Activated CD8-positive, alpha-beta memory T cell treated with anti-CD3 and anti-CD28 coated beads, Interleukin-2, amount 50 U/mL, for 48 hours (primary cell): ENCODE data around the gene ZNF407.

ENCODE experiments used
- DNase-seq: peaks from one replicate; pipeline ENCODE4 v3.0.0-alpha.2; 2020

The ZNF407 gene

DNA sequence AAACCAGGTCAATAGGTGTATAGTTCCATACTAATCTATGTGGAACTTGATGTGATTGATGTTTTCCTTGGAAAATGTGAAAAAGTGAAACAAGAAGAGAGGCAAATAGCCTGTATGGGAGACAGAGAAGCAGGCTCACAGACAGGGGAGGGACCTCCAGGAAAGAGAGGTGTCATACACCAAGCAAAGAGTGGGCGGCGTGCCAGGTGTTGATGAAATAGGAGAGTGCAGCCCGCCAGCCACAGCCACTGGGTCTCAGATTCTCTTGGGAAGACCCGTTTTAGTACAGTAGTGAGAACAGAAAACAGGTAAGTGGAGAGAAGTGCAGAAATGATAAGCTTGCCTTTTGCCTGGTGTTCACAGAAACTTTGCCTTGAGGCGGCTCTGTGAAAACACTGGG, 301.9 kb downstream of the ZNF407 start:
- no peak for DNase-seq

DNA sequence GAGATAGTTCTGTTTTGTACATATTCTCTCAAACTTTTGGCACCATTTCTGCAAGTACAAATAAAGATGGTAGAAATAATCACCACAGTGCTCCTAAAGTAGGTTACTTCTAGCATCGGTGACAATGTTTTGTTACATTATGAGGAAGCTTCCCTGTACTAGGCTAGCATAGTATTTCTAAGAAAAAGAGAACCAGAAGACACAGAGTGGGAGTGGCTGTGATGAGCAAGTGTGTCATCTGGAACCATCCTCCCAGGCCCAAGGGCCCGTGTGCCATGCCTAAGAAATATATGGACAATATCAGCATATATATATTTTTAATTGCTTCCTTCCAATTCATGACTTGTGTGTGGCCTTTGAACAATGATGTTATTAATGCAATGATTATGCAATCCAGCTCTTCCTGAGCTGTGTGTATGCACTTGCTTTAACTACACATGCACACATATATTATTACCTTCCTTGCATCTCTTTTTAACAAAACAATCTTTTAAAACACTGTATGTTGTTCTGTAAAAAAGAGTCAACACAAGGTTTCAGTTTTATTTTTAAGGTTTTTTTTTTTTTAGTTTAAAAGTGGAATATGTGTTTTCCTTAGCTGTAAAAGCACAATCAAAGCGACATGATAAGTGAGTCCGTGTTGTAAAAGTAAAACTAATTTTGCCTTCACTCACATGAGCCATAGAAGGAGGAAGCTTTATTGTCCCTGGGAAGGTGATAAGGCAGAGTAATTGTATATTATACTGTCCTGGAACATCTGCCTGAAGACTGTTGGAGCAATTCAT, 303.9 kb downstream of the ZNF407 start:
- no peak for DNase-seq

DNA sequence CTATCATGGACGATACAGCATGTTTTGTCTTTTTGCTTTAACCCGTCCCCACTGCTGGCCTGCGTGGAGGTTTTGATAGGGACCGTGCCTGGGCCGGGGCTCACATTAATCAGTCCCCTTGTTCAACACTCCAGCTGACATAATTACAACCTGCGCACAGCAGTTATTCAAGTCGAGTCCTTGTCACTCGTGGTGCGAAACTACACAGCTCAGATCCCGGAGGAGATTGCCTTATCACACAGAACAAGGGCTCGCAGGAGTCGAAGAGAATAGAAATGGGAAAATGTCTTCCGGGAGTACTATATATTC, 304.4 kb downstream of the ZNF407 start:
- DNase-seq = no peak

DNA sequence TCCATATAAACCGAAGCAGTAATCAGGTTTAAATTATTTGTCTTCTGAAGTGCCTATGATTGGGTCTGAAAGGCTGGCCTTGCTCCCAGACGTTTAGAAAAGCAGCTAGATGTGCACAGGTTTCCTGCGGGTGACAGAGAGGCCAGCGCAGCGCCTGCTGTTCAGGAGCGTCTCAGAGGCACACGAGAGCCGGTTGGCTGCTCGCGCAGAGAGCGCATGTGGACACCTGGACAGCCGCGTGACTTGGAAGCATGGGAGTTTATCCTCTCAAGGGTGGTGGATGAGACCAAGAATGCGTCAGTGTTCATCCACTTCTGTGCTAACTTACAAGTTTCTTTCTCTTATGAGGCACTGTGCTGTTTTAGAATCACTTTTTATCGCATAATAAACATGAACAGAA, 307.6 kb downstream of the ZNF407 start:
- no peak for DNase-seq

DNA sequence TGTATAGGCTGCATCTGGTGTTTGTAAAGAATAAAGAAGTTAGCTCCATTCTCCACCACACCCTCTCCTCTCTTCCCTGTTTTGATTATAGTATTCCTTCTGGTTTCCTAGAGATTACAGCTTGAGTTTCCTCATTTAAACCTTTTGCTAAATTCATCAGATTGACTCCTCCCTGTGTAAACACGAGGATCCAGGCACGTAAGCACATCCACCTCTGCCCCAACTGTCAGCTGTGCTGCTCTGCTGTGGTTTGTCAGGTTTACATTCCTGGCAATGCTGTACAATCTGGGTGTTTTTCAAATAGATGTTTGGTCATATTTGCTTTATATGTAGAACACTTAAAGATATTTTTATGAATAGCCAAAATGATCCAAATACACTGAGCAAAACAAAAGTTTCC, 308.5 kb downstream of the ZNF407 start:
- no peak for DNase-seq

DNA sequence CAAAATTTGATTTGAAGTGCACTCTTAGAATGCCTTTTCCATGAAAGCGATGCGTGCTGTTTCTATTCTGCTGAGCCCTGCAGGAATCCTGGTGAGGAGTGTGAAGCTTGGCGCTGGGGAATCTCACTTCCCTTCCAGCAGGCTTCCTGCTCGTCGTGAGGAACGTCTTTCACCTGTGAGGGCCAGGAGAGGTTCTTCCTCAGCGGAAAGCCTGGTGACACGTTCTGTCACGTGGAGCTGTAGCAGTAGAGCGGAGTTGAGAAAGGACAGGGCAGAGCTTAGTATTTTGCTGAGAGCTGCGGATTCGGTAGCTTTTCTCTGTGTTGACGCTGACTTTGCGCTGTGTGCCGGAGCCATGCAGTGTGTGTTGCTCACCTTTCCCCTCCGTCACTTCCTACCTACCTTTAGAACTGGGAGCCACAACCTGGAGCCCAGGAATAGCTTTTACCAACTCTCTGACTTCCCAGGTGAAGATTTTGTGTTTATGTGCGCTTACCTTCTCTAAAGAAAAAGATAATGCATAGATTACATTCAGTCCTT, 316.5 kb downstream of the ZNF407 start:
- no peak for DNase-seq

DNA sequence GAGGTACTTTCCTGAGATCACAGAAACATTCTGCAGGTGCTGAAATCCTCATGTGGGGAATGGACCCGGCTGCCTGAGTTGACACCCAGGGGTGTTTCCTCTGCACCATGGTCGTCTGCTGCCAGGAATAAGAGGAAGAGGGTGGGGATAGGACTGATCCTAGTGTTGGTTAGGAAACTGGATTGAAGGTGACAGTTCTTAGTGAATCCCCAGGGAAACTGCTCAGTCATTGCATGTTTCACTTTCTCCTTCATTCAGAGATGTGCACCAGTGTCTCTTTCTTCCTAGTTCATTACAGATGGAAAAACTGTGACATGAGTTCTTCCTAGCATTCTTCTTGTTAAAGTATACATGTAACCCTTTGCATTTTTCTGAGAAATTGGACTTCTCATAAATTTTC, 317.0 kb downstream of the ZNF407 start:
- DNase-seq = no peak

DNA sequence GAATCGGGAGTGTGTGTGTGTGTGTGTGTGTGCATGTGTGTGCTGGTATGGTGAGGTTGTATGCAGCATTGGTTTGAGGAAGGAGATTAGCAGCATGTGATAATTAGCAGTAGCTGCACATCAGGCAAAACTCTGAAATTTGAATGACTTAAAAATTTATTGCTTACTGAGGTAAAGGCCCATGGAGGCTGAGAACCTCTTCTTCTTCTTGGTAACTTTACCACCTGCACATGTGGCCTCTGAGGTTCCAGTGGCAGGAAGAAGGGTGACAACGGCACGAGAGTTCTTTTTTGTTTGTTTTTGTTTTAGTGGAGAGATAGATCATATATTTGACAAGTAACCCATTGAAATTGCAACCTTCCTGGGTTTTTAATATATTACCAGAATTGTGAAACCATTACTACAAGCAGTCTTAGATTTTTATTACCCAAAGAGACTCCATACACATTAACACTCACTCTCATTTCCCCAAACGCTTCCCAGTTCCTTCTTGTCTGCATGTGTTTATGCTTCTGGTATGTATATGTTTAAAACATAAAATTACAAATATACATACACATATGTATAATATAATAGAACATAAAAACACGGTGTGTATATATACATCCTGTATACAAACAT, 319.2 kb downstream of the ZNF407 start:
- no peak for DNase-seq

DNA sequence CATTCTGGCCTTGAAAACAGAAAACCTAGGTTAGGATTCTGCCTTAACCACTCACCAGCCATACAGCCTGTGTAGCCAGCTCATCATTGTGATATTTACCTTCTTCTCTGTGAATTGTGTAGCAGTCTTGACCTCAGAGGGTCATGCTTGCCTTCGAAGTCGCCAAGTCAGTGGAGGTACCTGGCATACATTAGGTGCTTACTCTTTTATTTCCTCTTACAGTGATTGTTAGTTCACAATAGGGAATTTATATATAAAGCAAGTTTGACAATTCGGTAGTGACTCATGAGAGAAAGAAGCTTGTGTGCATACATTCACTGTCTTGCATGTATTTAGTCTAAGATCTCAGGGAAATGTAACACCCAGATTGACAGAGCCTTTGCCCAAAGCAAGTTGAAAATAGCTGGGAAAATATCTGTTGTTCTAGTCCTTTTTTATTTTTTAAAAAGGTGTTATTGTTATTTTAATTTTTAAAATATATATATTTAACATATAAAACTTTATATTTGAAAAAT, 320.7 kb downstream of the ZNF407 start:
- DNase-seq = no peak

DNA sequence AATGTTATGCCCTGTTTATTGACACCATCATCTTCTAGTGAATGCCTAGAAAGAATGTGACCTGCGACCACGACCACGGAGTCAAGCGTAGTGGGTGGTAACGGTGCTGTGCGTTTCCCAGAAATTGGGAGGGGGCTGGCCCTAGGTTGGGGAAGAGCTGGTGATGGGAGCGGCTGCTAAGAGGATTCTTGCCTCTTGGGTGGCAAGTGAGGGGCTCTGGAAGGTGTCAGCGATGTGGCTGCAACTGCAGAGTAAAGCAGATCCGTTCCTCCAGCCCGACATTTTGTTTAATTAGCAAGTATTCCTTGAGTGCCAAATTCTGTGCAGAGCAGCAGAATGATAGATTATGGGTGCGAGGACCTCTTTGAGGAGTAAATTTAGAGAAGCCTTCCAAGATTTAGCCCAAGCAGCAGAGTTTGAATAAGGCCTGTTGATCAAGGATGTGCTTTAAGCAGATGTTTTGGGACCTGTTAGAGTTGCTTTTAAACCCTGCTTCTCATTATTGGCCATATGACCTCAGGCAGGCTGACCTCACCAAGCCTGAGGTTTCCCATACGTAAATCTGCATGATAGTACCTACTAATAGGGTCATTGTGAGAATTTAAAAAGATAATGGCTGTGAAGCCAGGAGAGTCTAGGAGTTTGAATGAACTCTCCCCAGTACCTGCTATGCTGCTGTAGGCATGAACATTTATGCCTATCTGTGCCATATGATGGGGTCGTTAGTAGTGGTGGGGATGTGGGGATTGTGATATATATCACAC, 323.6 kb downstream of the ZNF407 start:
- DNase-seq = no peak

DNA sequence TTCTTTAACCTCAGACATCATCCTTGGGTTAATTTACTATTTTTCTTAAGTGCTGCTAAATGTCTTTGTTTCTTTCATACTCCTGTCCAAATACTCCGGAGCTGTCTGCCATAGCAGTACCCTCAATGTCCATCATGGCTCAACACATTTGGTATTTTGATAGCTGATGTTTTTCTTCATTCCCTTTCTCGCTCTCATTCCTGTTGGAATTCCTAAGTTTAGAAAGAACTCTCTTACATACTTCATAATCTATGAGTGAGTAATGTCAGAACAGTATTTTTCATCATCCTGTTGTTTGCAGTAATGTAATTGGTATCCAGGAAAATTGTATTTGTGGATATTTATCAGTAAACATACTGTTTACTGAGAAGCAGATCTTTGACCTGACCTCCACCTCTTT, 328.4 kb downstream of the ZNF407 start:
- DNase-seq = no peak

DNA sequence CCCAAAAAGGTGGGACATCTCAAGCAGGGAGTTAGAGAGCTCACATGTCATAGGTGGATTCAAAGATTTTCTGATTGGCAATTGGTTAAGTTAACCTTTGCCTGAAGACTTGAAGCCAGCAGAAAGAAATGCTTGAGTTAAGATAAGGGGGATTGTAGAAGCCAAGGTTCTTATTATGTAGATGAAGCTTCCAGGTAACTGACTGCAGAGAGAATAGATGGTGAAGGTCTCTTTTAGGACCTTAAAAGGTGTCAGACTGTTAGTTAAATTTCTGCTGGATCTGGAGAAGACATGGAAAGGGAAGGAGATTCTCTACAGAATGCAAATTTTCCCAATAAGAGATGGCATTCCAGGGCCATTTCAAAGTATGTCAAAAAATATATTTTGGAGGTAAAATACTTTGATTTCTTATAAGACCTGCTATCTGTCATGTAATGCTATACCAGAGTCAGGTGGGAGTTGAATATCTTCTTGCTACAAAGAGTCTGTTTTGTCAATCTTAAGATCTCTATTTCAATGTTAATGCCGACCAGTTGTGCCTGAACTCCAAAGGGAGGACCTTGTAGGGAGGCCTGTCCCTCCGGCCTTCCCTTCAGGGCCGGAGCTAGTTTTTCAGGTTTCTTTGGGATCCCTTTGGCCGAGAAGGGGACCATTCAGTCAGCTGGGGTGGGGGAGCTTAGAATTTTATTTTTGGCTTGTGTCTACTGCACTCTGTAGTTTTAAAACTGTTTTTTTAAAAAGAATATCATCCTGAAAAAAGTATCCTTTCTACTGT, 330.7 kb downstream of the ZNF407 start:
- no peak for DNase-seq

DNA sequence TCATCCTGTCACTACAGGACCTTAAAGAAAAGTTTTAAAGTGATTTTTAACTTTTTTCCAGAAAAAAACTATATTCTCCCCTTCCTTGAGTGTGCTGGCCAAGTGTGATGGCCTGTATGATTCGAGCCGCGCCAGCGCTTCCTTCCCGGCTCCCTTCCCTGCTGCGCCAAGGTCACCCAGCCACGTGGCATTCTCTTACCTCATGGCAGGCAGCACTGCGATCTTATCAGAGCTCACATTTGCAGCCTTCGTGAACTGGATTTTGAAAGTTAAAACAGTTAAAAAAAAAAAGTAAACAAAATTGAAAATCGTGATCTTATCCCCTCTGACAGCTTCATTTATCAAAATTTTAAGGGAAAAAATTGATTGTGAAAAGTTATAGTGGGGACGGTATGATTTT, 331.4 kb downstream of the ZNF407 start:
- DNase-seq = no peak

DNA sequence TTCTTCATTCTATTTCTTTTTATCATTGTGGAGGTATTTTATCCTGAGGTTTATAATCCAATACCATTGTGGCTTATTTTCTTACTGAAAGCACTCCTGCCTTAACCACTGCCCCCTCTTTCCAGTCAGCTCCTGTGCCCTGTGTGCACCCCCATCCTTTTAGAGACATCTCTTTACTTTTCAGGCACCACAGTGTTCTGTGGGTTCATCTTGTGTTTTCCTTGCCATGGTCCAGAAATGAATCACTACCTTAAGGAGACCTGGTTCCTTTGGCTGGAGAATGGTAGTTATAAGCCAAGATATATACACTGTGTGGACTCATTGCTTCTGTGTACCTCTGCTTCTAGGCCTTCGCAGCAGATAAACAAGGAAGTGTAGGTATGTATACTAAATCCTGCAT, 332.9 kb downstream of the ZNF407 start:
- no peak for DNase-seq

DNA sequence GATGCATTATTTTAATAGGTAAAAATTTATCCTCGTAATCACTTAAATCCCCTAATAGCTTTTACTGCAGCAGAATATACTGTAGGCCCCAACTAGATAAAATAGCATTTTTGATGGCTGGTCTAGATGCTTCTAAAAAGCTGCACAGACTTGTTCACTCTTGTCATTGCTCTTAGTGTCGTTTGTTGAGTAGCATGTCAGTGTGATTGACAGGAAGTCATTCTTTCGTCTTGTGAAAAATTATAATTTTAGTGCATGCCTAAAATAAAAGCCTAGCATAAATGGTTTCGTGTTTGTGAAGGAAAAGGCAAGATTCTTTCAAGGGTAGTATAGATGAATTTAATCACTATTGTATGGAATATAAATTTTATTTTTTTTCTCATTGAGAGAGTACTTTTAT, 336.3 kb downstream of the ZNF407 start:
- no peak for DNase-seq

DNA sequence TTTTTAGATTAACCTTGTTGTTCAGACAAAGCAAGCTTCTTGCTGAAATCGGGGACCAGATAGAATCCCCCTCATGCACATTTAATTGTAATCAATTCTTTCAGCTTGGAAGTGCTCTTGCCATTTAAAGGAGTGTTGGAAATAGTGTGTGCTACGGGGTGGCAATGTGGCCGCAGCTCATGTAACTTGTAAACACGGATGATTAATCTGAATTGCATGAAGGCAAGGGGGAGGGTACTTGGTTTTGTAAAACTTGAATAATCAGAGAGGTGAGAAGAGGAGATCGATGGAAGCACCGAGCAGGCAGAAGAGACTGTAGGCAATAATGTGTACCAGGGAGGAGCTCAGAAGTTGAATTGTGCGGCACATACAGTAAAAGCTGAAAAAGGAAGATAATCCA, 337.8 kb downstream of the ZNF407 start:
- no peak for DNase-seq

DNA sequence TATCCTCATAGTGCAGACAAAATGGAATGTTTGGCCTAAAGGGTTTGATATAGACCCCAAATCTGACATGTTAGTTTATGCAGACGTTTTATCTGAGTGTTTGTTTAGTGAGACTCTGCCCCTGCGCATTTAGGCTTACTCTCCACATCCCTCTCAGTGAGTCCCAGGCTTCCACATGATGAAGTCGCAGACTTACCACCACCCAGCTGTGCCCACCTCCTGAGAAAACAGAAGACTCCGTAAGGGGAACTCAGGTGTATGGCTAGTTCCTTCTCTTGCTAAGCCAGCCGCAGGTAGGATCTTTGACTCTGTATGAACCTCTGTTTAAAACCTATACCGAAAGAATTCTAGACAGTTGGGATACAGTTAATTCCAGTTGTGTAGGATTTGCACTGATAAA, 338.7 kb downstream of the ZNF407 start:
- DNase-seq = no peak

DNA sequence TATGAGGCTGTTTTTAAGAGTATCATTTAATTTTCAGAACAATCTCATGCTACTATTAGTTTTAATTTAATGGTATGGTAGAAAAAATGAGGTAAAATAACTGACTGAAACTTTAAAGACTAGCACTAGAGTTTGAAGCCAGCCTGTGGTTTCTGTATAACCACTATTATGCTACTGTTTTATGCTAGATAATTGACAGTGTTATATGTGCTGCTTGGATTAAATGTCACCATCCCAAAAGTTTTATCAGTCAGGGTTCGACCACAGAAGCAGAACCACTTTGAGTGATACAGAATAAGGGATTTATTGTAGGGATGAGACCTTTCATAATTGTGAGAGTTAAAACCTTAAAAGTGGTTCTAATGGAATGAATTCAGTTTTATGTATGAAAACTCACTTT, 339.6 kb downstream of the ZNF407 start:
- DNase-seq = no peak

DNA sequence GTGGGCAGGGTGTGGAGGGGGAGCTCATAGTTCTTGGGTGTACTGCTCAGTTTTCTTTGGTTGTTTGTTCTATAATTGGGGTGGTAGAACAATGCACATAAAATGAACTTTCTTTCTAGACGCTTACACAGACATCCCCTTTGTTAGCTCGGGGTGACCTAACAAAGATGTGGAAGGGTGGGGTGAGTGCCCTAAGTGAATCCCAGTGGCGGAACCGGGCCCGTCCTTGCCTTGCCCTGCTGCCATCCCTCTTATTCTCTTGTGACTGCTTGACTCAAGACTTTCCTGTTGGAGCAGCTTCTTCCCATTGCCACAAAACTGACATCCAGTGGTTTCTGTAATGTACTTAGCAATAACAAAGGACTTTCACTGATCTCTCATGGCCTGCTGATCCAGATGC, 343.2 kb downstream of the ZNF407 start:
- DNase-seq = no peak

DNA sequence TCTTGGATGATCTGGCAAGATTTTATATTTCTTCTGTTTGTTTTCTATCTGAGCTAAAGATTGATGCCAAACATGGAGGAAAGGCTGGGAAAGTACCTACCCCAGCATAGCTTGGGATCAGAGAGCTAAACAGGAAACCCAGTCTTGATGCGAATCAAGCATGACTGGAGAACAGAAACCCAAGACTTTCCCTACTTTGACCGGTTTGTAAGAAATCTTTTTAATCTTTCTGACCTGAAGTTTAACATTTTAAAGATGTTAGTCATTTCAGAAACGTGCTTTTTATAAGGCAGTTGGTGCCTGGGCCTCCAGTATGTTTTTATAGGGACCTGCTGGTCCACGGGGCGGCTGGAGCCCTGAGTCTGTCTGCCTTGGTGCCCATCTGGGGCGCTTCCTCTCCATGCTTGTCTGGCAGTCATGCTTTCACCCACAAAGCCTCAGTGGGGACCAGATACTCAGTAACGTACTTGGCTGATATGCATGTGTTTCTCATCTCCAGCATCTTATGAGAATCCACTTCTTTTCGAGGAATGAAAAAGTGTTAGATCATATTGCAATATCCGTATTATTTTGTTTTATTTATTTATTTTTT, 344.7 kb downstream of the ZNF407 start:
- no peak for DNase-seq

DNA sequence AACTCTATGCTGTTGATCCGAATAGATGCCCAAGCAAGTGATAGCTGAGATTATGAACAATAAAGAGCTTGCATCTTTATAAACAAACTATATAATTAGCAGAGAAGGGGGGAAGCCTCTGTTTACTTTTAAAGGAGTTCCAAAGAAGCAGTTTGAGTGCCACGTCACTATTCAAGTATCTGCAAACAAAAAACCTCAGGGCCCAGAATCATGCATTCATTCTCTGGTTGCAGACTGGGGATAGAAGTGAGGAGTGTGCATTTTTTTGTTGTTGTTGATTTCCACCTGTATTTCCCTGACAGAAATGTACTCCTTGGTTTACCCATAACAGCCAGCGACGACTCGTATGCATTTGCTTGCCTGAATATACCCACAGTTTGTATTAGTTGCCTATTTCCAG, 347.0 kb downstream of the ZNF407 start:
- no peak for DNase-seq

DNA sequence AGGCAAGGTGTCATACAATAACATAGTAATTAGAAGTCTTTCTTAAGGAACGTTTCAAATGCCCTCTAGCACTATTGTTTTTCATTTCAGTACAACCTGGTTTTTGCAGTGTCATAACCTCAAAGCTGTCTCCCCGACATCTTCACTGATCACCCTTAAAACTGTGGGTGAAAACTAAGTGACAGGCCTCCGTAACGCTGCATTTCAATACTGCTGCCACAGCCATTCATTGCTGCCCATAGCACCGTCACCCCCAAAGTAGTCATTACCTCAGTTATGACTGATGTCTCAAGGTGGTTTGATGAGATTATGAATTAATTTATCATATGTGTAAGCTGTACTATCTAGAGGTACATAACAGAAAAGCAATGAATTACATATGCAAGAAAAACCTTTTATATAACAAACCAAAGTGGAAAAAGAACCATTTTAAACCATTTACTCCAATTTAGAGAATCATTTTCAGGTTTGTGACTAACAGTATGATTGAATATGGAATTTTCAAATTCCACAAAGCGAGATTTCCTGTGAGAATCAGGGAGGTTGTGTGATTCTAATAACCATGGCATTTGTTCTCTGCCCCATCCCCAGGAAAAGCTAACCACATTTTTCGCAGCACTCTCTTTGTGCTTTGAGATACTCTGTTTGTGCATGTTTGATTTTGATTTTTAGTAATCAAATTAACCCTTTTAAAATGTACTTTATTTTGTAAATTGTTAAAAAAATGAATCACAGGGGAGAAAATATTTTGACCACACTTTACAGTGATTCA, 348.3 kb downstream of the ZNF407 start:
- no peak for DNase-seq
